Testis (tissue), 2 donors: ENCODE measurements around the gene SPDEF.

Experiments
- POLR2A ChIP-seq: fragments of 450-650 bp; IDR thresholded peaks from one replicate; pipeline ENCODE4 v1.6.1; 2017; ENCODE audit warnings: antibody characterized with exemption, mild to moderate bottlenecking, moderate library complexity
- TF ChIP-seq, protein P1 (sequence below), 3 experiments: fragments of 450-650 bp in 2 of 3; fragments of 200-600 bp in 1 of 3; sonication (generic) in 1 of 3; IDR thresholded peaks; one replicate each; pipeline ENCODE4 v1.5.1; 2016 to 2019; ENCODE audit warnings: antibody characterized with exemption in 3 of 3, mild to moderate bottlenecking in 2 of 3, moderate library complexity in 1 of 3

DNA sequence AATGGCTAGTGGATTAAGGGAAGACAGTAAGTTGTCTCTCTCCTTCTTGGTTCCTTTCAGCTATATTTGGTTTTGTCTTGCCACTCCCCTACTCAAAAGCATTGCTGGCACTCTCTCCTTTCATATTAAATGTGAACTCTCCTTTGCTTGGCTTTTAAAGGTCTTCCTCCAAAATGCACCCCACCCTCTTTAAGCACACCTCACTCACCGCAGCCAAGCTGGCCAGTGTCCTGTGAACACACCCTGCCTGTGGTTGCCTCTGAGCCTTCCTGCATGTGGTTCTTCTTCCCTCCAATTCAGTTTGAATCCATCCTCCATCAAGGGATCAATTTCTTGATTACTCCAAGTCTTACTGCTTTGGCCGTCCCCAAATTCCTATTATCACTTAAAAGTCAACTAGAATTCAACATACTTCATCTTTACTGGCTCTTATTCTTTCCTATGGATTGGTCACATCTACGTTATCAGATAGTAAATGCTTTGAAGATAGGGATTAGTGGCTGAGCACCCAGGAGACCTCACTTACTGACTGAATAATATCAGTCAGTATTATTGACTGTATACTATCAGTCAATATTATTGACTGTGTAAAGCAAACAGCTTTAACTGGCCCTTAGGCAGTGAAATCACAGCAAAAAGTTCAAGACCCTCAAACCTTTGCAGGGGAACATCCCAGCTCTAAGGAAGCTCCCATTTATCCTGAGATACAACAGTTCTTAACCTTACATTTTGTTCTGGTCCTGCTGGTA lies 41.6 kb upstream of the SPDEF start:
- TF ChIP-seq, protein P1, sequence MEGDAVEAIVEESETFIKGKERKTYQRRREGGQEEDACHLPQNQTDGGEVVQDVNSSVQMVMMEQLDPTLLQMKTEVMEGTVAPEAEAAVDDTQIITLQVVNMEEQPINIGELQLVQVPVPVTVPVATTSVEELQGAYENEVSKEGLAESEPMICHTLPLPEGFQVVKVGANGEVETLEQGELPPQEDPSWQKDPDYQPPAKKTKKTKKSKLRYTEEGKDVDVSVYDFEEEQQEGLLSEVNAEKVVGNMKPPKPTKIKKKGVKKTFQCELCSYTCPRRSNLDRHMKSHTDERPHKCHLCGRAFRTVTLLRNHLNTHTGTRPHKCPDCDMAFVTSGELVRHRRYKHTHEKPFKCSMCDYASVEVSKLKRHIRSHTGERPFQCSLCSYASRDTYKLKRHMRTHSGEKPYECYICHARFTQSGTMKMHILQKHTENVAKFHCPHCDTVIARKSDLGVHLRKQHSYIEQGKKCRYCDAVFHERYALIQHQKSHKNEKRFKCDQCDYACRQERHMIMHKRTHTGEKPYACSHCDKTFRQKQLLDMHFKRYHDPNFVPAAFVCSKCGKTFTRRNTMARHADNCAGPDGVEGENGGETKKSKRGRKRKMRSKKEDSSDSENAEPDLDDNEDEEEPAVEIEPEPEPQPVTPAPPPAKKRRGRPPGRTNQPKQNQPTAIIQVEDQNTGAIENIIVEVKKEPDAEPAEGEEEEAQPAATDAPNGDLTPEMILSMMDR (IDR thresholded peaks at IDR 0.05) = no peak
- TF ChIP-seq POLR2A = no peak
